ENCODE measurements around the gene METRNL. TPM values are rescaled to one million over a fixed set of nuclear protein-coding genes. Genes with fewer than 3 reads are reported as not detected.

The METRNL gene
- total RNA-seq, 1 experiment from 2014 or later: 44.6 TPM

DNA sequence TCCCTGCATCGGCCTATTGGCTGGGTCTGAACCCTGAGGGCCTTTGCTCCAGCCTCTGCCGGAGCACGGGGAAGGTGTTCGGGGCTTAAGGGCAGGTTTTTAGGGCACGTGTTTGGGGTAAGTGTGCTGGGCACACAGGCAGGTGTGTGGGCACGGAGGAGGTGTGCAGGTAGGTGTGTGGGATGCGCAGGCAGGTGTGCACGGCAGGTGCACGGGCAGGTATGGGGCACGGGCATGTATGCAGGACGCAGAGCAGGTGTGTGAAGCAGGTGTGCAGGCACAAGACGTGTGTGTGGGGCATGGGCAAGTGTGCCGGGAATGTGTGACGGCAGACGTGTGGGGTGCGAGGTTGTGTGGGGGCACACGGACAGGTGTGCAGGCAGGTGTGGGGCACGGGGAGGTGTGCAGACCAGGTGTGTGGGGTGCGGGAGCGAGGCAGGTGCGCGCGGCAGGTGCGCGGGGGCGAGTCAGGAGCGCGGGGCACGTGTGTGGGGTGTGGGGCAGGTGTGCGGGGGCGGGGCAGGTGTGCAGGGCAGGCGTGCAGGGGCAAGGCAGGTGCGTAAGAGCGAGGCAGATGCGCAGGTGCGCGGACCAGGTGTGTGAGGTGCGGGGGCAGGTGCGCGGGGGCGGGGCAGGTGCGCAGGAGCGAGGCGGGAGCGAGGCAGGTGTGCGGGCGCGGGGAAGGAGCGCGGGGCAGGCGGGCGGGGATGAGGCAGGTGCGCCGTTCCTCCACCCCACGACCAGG, 28.6 kb upstream of the METRNL start:
- ChIA-PET CTCF (no interaction called here), POLR2A (ENCODE audit: unreplicated experiment) (interaction anchor here (0.7 kb wide), 1 partner anchor 142 kb away, joined by 3 read pairs; no protein-coding TSS in a partner anchor)
- Histone ChIP-seq H3K4me2 (peak overlapping the region; percentile 69), H3K27me3 (ENCODE audit: insufficient read depth, low read depth) (no peaks in the 10 kb centered on the region), H3K9me3 (ENCODE audit: insufficient read depth, low read depth) (peaks cover 7% of the 10 kb centered on the region; the same call in 1 of the 2 replicates), H2AFZ (peak overlapping the region; percentile 80), H3K9me2 (ENCODE audit: insufficient read depth) (no peaks in the 10 kb centered on the region), H3F3A (ENCODE audit: insufficient read depth, low read depth) (peaks cover 20% of the 10 kb centered on the region; the same call in 1 of the 2 replicates), H3K36me3 (ENCODE audit: low read depth) (no peaks in the 10 kb centered on the region), H4K20me1 (ENCODE audit: insufficient read depth) (no peaks in the 10 kb centered on the region), H3K27ac (peak overlapping the region; percentile 44; the same call in 1 of the 2 replicates), H3K79me2 (ENCODE audit: low read depth) (no peaks in the 10 kb centered on the region), H3K4me3 (peak overlapping the region; percentile 66), H3K4me1 (replicated peaks; ENCODE audit: insufficient read depth) (peaks cover 25% of the 10 kb centered on the region)
- DNase-seq: no peak
- BruUV-seq (replicated peaks): no TSS peak
- TF ChIP-seq EZH2 (IDR thresholded peaks at IDR 0.05; ENCODE audit: low read depth): no peak
- TF ChIP-seq, protein P1, sequence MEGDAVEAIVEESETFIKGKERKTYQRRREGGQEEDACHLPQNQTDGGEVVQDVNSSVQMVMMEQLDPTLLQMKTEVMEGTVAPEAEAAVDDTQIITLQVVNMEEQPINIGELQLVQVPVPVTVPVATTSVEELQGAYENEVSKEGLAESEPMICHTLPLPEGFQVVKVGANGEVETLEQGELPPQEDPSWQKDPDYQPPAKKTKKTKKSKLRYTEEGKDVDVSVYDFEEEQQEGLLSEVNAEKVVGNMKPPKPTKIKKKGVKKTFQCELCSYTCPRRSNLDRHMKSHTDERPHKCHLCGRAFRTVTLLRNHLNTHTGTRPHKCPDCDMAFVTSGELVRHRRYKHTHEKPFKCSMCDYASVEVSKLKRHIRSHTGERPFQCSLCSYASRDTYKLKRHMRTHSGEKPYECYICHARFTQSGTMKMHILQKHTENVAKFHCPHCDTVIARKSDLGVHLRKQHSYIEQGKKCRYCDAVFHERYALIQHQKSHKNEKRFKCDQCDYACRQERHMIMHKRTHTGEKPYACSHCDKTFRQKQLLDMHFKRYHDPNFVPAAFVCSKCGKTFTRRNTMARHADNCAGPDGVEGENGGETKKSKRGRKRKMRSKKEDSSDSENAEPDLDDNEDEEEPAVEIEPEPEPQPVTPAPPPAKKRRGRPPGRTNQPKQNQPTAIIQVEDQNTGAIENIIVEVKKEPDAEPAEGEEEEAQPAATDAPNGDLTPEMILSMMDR (conservative IDR thresholded peaks at IDR 0.05): no peak
- intact Hi-C loops (cut with micrococcal nuclease; ENCODE audit: unreplicated experiment): no loop called here

DNA sequence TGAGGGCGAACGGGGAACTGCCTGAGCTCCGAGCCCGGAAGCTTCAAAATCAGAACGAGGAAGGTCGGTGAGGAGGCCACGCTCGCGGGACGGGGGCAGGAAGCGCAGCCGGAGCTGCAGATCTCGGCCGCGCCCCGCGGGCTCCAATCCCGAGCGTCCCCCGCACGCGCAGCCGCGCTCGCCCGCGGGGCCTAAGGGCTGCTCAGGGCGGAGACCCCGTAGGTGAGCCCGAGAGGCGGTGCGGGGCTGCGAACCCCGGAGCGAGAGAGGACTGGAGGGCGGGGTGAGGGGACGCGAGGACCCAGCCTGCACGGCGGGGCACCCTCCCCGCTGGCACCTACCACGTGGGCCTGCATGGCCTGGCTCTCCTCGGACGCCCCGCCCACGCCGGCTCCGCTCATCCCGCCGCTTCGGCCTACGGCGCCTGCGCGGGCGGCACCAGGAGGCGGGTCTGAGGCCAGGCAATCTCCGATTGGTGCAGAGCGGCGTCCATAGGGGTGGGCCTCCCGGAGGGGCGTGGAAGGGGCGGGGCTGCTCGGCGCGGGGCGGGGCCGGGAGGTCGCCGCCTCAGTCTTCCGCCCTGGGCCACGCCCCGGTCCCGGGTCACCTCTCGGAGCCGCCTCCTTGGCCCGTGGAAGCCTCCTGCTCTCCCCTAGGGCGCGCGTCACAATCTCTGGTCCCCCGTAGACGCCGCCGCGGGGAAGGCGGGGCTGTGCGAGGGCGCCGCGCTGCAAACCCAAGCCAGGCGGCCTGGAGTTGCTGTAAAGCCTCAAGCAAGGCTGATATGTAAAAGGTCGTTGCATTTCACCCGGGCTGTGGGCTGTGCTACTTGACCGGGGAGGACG, 27.8 kb upstream of the METRNL start:
- H3K79me2 ChIP-seq (ENCODE audit: low read depth): no peaks in the 10 kb centered on the region
- peak overlapping the region; percentile 66 for H3K4me3 ChIP-seq
- no peaks in the 10 kb centered on the region for H3K9me2 ChIP-seq (ENCODE audit: insufficient read depth)
- H4K20me1 ChIP-seq (ENCODE audit: insufficient read depth): no peaks in the 10 kb centered on the region
- CTCF ChIA-PET: no interaction called here
- H2AFZ ChIP-seq: peak overlapping the region; percentile 81
- TF ChIP-seq EZH2 (IDR thresholded peaks at IDR 0.05; ENCODE audit: low read depth): no peak
- TF ChIP-seq, protein P1 (conservative IDR thresholded peaks at IDR 0.05): no peak
- no peaks in the 10 kb centered on the region for H3K36me3 ChIP-seq (ENCODE audit: low read depth)
- H3K9me3 ChIP-seq (ENCODE audit: insufficient read depth, low read depth): peaks cover 3% of the 10 kb centered on the region; the same call in 1 of the 2 replicates
- H3K4me1 ChIP-seq (replicated peaks; ENCODE audit: insufficient read depth): peaks cover 33% of the 10 kb centered on the region
- H3K4me2 ChIP-seq: peak overlapping the region; percentile 90
- POLR2A ChIA-PET (ENCODE audit: unreplicated experiment): interaction anchor here (0.7 kb wide), 1 partner anchor 141 kb away, joined by 3 read pairs; no protein-coding TSS in a partner anchor
- BruUV-seq (replicated peaks): no TSS peak
- H3K27me3 ChIP-seq (ENCODE audit: insufficient read depth, low read depth): no peaks in the 10 kb centered on the region
- H3K27ac ChIP-seq: peak overlapping the region; percentile 44; the same call in 1 of the 2 replicates
- intact Hi-C loops (cut with micrococcal nuclease; ENCODE audit: unreplicated experiment): no loop called here
- DNase-seq: peak; percentile 82 to 99
- peaks cover 20% of the 10 kb centered on the region; the same call in 1 of the 2 replicates for H3F3A ChIP-seq (ENCODE audit: insufficient read depth, low read depth)

DNA sequence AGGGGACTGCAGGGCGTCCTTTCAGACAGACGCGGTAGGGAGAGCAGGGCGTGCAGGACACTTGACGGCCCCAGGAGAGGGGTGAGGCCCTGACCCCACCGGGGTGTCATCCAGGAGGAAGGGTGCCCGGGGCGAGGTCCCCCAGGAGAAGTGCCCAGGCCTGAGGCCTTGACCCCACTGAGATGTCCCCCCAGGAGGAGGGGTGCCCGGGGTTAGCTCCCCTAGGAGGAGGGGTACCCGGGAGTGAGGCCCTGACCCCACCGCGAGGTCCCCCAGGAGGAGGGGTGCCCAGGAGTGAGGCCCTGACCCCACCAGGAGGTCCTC, 27.2 kb upstream of the METRNL start:
- POLR2A ChIA-PET (ENCODE audit: unreplicated experiment): no interaction called here
- peak overlapping the region; percentile 90 for H3K4me2 ChIP-seq
- intact Hi-C loops (cut with micrococcal nuclease; ENCODE audit: unreplicated experiment): no loop called here

More for the DNA sequence above, 27.2 kb upstream of the METRNL start:
- DNase-seq: no peak
- H3K79me2 ChIP-seq (ENCODE audit: low read depth): no peaks in the 10 kb centered on the region
- no peak overlapping the region for H3K27ac ChIP-seq
- H3K4me1 ChIP-seq (replicated peaks; ENCODE audit: insufficient read depth): peaks cover 33% of the 10 kb centered on the region
- no peak for TF ChIP-seq EZH2 (IDR thresholded peaks at IDR 0.05; ENCODE audit: low read depth)
- TF ChIP-seq, protein P1 (conservative IDR thresholded peaks at IDR 0.05): no peak
- H3K36me3 ChIP-seq (ENCODE audit: low read depth): no peaks in the 10 kb centered on the region
- no peaks in the 10 kb centered on the region for H3K9me3 ChIP-seq (ENCODE audit: insufficient read depth, low read depth)
- no peaks in the 10 kb centered on the region for H3K9me2 ChIP-seq (ENCODE audit: insufficient read depth)
- no peaks in the 10 kb centered on the region for H3K27me3 ChIP-seq (ENCODE audit: insufficient read depth, low read depth)
- peak overlapping the region; percentile 81; the same call in 1 of the 2 replicates for H2AFZ ChIP-seq
- H4K20me1 ChIP-seq (ENCODE audit: insufficient read depth): no peaks in the 10 kb centered on the region
- CTCF ChIA-PET: no interaction called here
- no TSS peak for BruUV-seq (replicated peaks)
- peaks cover 20% of the 10 kb centered on the region; the same call in 1 of the 2 replicates for H3F3A ChIP-seq (ENCODE audit: insufficient read depth, low read depth)
- peak overlapping the region; percentile 64 for H3K4me3 ChIP-seq

All from PC-9 (cell line).